ENCODE measurements around the gene SLC25A19.

DNA sequence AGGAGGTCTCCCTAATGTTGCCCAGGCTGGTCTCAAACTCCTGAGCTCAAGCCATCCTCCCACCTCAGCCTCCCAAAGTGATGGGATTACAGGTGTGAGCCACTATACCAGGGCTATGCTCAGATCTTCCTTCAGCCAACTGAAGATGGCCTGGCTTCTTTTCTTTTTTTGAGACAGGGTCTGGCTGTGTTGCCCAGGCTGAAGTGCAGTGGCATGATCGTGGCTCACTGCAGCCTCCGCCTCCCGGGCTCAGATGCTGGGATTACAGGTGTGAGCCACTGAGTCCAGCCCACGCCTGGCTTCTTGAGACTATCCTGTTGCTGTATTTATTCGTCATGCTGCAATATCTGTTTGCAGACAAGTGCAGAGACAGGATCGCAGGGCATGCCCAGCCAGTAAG is 4.1 kb downstream of the SLC25A19 start:
- TF ChIP-seq YY1 (IDR thresholded peaks at IDR 0.05; ENCODE audit: insufficient read depth, insufficient read length), result no peak
- no peak for TF ChIP-seq SUZ12 (IDR thresholded peaks at IDR 0.05; ENCODE audit: extremely low read depth, insufficient read depth, insufficient read length)
- no peak for TF ChIP-seq ZNF274 (IDR thresholded peaks at IDR 0.05; ENCODE audit: low read depth, low read length)
